IMR-90 (cell line): ENCODE measurements around the gene ZACN.

Experiments
- FOS ChIP-seq: fragments of 150-350 bp; IDR thresholded peaks from 2 replicates; pipeline ENCODE4 v1.6.1; 2016; ENCODE audit warnings: low read depth, low read length
- TF ChIP-seq, protein P1 (sequence below): conservative IDR thresholded peaks from 2 replicates; pipeline ENCODE4 v1.5.1; 2012; ENCODE audit warnings: mild to moderate bottlenecking, low read depth, low read length, improper control_type of control experiment

DNA sequence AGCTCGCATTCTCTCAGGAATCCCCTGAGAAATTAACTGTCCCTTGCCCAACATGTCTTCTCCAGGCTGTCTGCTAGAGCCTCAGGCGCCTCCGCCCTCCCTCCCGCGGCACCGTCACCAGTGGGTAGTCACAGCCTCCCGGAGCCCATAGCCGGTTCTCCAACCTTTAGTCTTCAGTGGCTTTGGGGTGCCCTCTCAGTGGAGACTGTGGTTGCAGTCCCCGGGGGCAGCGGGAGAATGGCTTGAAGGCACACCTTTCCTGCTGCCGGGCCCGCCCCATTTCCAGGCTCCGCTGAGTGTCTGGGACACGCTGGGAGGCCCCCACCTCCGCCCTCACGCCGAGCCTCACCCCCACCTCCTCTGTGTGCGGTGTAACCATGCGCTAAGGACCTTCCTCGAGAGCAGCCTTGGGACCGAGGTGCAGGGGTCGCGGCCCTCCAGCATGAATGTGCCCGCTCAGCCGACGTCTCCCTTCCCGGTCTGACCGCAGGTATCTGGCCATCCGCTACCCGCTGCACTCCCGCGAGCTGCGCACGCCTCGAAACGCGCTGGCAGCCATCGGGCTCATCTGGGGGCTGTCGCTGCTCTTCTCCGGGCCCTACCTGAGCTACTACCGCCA lies 2.7 kb upstream of the ZACN start:
- TF ChIP-seq FOS, result no peak
- TF ChIP-seq, protein P1, sequence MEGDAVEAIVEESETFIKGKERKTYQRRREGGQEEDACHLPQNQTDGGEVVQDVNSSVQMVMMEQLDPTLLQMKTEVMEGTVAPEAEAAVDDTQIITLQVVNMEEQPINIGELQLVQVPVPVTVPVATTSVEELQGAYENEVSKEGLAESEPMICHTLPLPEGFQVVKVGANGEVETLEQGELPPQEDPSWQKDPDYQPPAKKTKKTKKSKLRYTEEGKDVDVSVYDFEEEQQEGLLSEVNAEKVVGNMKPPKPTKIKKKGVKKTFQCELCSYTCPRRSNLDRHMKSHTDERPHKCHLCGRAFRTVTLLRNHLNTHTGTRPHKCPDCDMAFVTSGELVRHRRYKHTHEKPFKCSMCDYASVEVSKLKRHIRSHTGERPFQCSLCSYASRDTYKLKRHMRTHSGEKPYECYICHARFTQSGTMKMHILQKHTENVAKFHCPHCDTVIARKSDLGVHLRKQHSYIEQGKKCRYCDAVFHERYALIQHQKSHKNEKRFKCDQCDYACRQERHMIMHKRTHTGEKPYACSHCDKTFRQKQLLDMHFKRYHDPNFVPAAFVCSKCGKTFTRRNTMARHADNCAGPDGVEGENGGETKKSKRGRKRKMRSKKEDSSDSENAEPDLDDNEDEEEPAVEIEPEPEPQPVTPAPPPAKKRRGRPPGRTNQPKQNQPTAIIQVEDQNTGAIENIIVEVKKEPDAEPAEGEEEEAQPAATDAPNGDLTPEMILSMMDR, result no peak
